SK-N-SH treated with all-trans-retinoic acid at 6 μM for 48 hours (cell line): ENCODE data around the gene ARRDC5.
"Not testable (repeated sequence)": the region's sequence is repeated elsewhere in the genome, so short reads cannot be mapped to it uniquely, and the experiment has no call there.

ENCODE experiments used
- ATAC-seq: fragments of 200-7000 bp; cut with Tn5 transposase; 3 replicates; pipeline ENCODE4 v1.9.1; 2020; ENCODE audit warnings: mild to moderate bottlenecking, moderate library complexity
- ARNTL ChIP-seq: fragments of 450-650 bp; formaldehyde crosslinking; IDR thresholded peaks from 2 replicates; pipeline ENCODE4 v1.5.0; 2020; ENCODE audit warnings: low read depth, mild to moderate bottlenecking, moderate library complexity, borderline replicate concordance
- BACH2 ChIP-seq: fragments of 250-450 bp; sonication (Bioruptor Pico); IDR thresholded peaks from 2 replicates; pipeline ENCODE4 v1.9.0; 2021; ENCODE audit warnings: mild to moderate bottlenecking, borderline replicate concordance
- CREB5 ChIP-seq: fragments of 250-450 bp; sonication (Bioruptor Pico); IDR thresholded peaks from 2 replicates; pipeline ENCODE4 v1.5.1; 2020; ENCODE audit warnings: low read depth, mild to moderate bottlenecking, moderate library complexity
- CSDC2 ChIP-seq: fragments of 250-450 bp; sonication (Bioruptor Pico); IDR thresholded peaks from 2 replicates; pipeline ENCODE4 v1.5.0; 2020; ENCODE audit warnings: mild to moderate bottlenecking, moderate library complexity
- CSRNP3 ChIP-seq: fragments of 250-450 bp; sonication (Bioruptor Pico); IDR thresholded peaks from 2 replicates; pipeline ENCODE4 v1.5.1; 2021; ENCODE audit warnings: mild to moderate bottlenecking, moderate library complexity
- ESRRG ChIP-seq: fragments of 250-450 bp; sonication (Bioruptor Pico); IDR thresholded peaks from 2 replicates; pipeline ENCODE4 v1.6.1; 2021; ENCODE audit warnings: mild to moderate bottlenecking
- GLIS3 ChIP-seq: fragments of 250-450 bp; sonication (Bioruptor Pico); IDR thresholded peaks from 2 replicates; pipeline ENCODE4 v1.5.0; 2020; ENCODE audit warnings: mild to moderate bottlenecking, moderate library complexity
- ISL1 ChIP-seq: fragments of 250-450 bp; sonication (Bioruptor Pico); IDR thresholded peaks from 2 replicates; pipeline ENCODE4 v2.1.2; 2022; ENCODE audit warnings: mild to moderate bottlenecking, moderate library complexity
- OSR1 ChIP-seq: fragments of 250-450 bp; sonication (Bioruptor Pico); IDR thresholded peaks from 2 replicates; pipeline ENCODE4 v1.8.0; 2022; ENCODE audit warnings: moderate library complexity, mild to moderate bottlenecking, inconsistent platforms
- PATZ1 ChIP-seq: fragments of 250-450 bp; sonication (Bioruptor Pico); IDR thresholded peaks from 2 replicates; pipeline ENCODE4 v1.8.0; 2020; ENCODE audit warnings: mild to moderate bottlenecking, moderate library complexity, borderline replicate concordance
- POU6F1 ChIP-seq: fragments of 250-450 bp; sonication (Bioruptor Pico); IDR thresholded peaks from 2 replicates; pipeline ENCODE4 v1.8.0; 2021; ENCODE audit warnings: low read depth, mild to moderate bottlenecking, moderate library complexity, borderline replicate concordance
- PPARA ChIP-seq: fragments of 250-450 bp; sonication (Bioruptor Pico); IDR thresholded peaks from 2 replicates; pipeline ENCODE4 v1.5.0; 2020; ENCODE audit warnings: mild to moderate bottlenecking, borderline replicate concordance
- RARB ChIP-seq: fragments of 250-450 bp; sonication (Bioruptor Pico); IDR thresholded peaks from 2 replicates; pipeline ENCODE4 v1.8.0; 2021; ENCODE audit warnings: mild to moderate bottlenecking, moderate library complexity
- SNAI2 ChIP-seq: fragments of 250-450 bp; sonication (Bioruptor Pico); IDR thresholded peaks from 2 replicates; pipeline ENCODE4 v1.5.0; 2020; ENCODE audit warnings: mild to moderate bottlenecking, moderate library complexity
- TCF4 ChIP-seq: fragments of 250-450 bp; sonication (Bioruptor Pico); IDR thresholded peaks from 2 replicates; pipeline ENCODE4 v1.8.0; 2021; ENCODE audit warnings: mild to moderate bottlenecking, moderate library complexity, borderline replicate concordance
- ZC3H10 ChIP-seq: fragments of 250-450 bp; sonication (Bioruptor Pico); IDR thresholded peaks from 2 replicates; pipeline ENCODE4 v1.5.1; 2021; ENCODE audit warnings: mild to moderate bottlenecking, moderate library complexity
- ZFP3 ChIP-seq: fragments of 250-450 bp; sonication (Bioruptor Pico); IDR thresholded peaks from 2 replicates; pipeline ENCODE4 v1.5.0; 2020; ENCODE audit warnings: mild to moderate bottlenecking, moderate library complexity
- ZFP30 ChIP-seq: fragments of 450-650 bp; formaldehyde crosslinking; IDR thresholded peaks from 2 replicates; pipeline ENCODE4 v1.5.0; 2022; ENCODE audit warnings: mild to moderate bottlenecking, moderate library complexity
- ZNF565 ChIP-seq: fragments of 450-650 bp; formaldehyde crosslinking; conservative IDR thresholded peaks from 2 replicates; pipeline ENCODE4 v1.5.0; 2020; ENCODE audit warnings: low read depth, mild to moderate bottlenecking, moderate library complexity
- ZNF70 ChIP-seq: fragments of 450-650 bp; formaldehyde crosslinking; IDR thresholded peaks from 2 replicates; pipeline ENCODE4 v1.5.0; 2020; ENCODE audit warnings: mild to moderate bottlenecking, moderate library complexity
- ZNF8 ChIP-seq: fragments of 450-650 bp; formaldehyde crosslinking; IDR thresholded peaks from 2 replicates; pipeline ENCODE4 v1.5.0; 2020; ENCODE audit warnings: mild to moderate bottlenecking, moderate library complexity

ARRDC5 gene

GRCh38 chr19:4847190-4847973 lies 55.3 kb downstream of the ARRDC5 start:
- TF ChIP-seq CSRNP3 (CRISPR knock-in tag) = no peak
- no peak for TF ChIP-seq OSR1
- TF ChIP-seq POU6F1 (CRISPR knock-in tag) = no peak
- TF ChIP-seq SNAI2 = no peak
- no peak for TF ChIP-seq ZFP30
- TF ChIP-seq CSDC2 (CRISPR knock-in tag) = no peak

GRCh38 chr19:4845975-4846374 lies 56.7 kb downstream of the ARRDC5 start:
- ATAC-seq = not testable (repeated sequence)

More at GRCh38 chr19:4847190-4847973, 55.3 kb downstream of the ARRDC5 start:
- no peak for ATAC-seq

GRCh38 chr19:4844348-4845179 lies 58.1 kb downstream of the ARRDC5 start:
- ATAC-seq = no peak
- TF ChIP-seq RARB (CRISPR knock-in tag) = no peak
- no peak for TF ChIP-seq ISL1
- TF ChIP-seq ZNF565 (CRISPR knock-in tag) = no peak
- no peak for TF ChIP-seq POU6F1 (CRISPR knock-in tag)
- no peak for TF ChIP-seq BACH2 (CRISPR knock-in tag)
- no peak for TF ChIP-seq ESRRG (CRISPR knock-in tag)
- TF ChIP-seq CSDC2 (CRISPR knock-in tag) = no peak
- TF ChIP-seq ZFP3 (CRISPR knock-in tag) = no peak
- TF ChIP-seq ZNF70 = no peak
- no peak for TF ChIP-seq ZFP30
- TF ChIP-seq CREB5 (CRISPR knock-in tag) = no peak
- no peak for TF ChIP-seq ARNTL
- no peak for TF ChIP-seq GLIS3 (CRISPR knock-in tag)
- TF ChIP-seq SNAI2 = no peak
- TF ChIP-seq OSR1 = no peak
- TF ChIP-seq PPARA = no peak
- no peak for TF ChIP-seq PATZ1
- no peak for TF ChIP-seq ZC3H10

DNA sequence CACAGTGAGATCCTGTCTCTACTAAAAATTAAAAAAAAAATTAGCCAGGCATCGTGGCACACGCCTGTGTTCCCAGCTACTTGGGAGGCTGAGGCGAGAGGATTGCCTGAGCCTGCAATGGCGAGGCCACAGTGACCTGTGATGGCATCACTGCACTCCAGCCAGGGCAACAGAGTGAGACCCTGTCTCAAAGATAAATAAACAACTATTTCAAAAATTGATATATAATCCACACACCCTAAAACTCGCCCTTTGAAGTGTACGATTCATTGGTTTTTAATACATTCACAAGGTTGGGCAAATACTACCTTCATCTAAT lies 59.1 kb downstream of the ARRDC5 start:
- ATAC-seq = no peak
- TF ChIP-seq ZNF70 = no peak
- TF ChIP-seq ZNF8 (CRISPR knock-in tag) = no peak
- TF ChIP-seq OSR1 = no peak
- no peak for TF ChIP-seq ARNTL
- TF ChIP-seq RARB (CRISPR knock-in tag) = no peak
- no peak for TF ChIP-seq TCF4 (CRISPR knock-in tag)
- TF ChIP-seq CSRNP3 (CRISPR knock-in tag) = no peak
- TF ChIP-seq, all 23 proteins: peak for 0
